Measurements from ENCODE around the gene MACROD2. TPM values are rescaled to one million over a fixed set of nuclear protein-coding genes. Genes with fewer than 3 reads are reported as not detected.
"Not testable (repeated sequence)": the region's sequence is repeated elsewhere in the genome, so short reads cannot be mapped to it uniquely, and the experiment has no call there.

Gene MACROD2
- total and polyA plus RNA-seq, 2 of the 4 experiments (the other 2 are of a cell fraction) = not detected

GRCh38 chr20:15198017-15198416, 1202.7 kb downstream of the MACROD2 start:
- H4K5ac ChIP-seq (ENCODE audit: low read depth, low read length); H3K4me3 ChIP-seq (ENCODE audit: insufficient read depth, low read depth, low read length); POLR2A ChIA-PET (ENCODE audit: unreplicated experiment); ATAC-seq (ENCODE audit: low read depth); DNase-seq; H2BK20ac ChIP-seq (ENCODE audit: low read depth, low read length); H2BK15ac ChIP-seq (ENCODE audit: low read depth, low read length); in situ Hi-C loops (cut with MboI; ENCODE audit: low sequenced_read_pairs); dilution Hi-C loops (cut with HindIII; ENCODE audit: low sequenced_read_pairs, unreplicated experiment); H2BK120ac ChIP-seq (ENCODE audit: low read depth, low read length); H3K4ac ChIP-seq (ENCODE audit: low read depth, low read length); intact Hi-C loops (cut with micrococcal nuclease); BruUV-seq (replicated peaks); H2BK5ac ChIP-seq (ENCODE audit: low read depth, low read length, poor library complexity, severe bottlenecking); H3K4me2 ChIP-seq (ENCODE audit: low read depth, low read length); H4K8ac ChIP-seq (ENCODE audit: low read depth in 2 of 2, low read length in 2 of 2); H2AFZ ChIP-seq (replicated peaks; ENCODE audit: low read length, poor library complexity); H3K36me3 ChIP-seq (ENCODE audit: control insufficient read depth, insufficient read depth, low read length); H4K20me1 ChIP-seq (ENCODE audit: insufficient read depth, low read length); H3K27ac ChIP-seq (ENCODE audit: insufficient read depth, low read length); H2AK9ac ChIP-seq (replicated peaks; ENCODE audit: low read depth, low read length, poor library complexity); H3K23ac ChIP-seq (ENCODE audit: low read depth, low read length); H3K9me3 ChIP-seq (ENCODE audit: control insufficient read depth, insufficient read depth, low read length); H3K9ac ChIP-seq (ENCODE audit: low read depth, low read length); H3K14ac ChIP-seq (replicated peaks; ENCODE audit: low read depth, low read length); H3K9me1 ChIP-seq (ENCODE audit: insufficient read depth, low read length); H3K4me1 ChIP-seq (ENCODE audit: control insufficient read depth, insufficient read depth, low read length); H3K79me1 ChIP-seq (ENCODE audit: low read depth in 1 of 2, low read length in 2 of 2); H3K18ac ChIP-seq (ENCODE audit: low read depth, low read length); H2AK5ac ChIP-seq (ENCODE audit: low read depth, low read length); H4K91ac ChIP-seq (ENCODE audit: insufficient read depth, low read depth, low read length); H3K56ac ChIP-seq (ENCODE audit: extremely low read depth, insufficient read depth, low read length); H3K27me3 ChIP-seq (ENCODE audit: control insufficient read depth, insufficient read depth, low read length): not testable (repeated sequence)
- CTCF ChIA-PET = interaction anchor here (0.7 kb wide), 1 partner anchor 811 kb away, joined by 3 read pairs; no protein-coding TSS in a partner anchor
- WGBS, 2 experiments (ENCODE audit: extremely low coverage in 2 of 2, insufficient read length in 1 of 2) = no CpG with 5 or more reads among the region's 10 CpGs

All from IMR-90 (cell line).